GM23338 (cell line): ENCODE data around the gene TXNDC2.

Source experiments
- EZH2 ChIP-seq: fragments of 200-600 bp; sonication (generic); IDR thresholded peaks from one replicate; pipeline ENCODE4 v1.8.0; 2017; ENCODE audit warnings: antibody characterized with exemption, mild to moderate bottlenecking, low read depth; ENCODE audit not compliant: unreplicated experiment
- TF ChIP-seq, protein P1 (sequence below), 2 experiments: fragments of 200-600 bp in 1 of 2; sonication (generic) in 1 of 2; conservative IDR thresholded peaks; 2 replicates each; pipeline versions ENCODE4 v1.5.1 to v1.6.1; 2016 to 2017; ENCODE audit warnings: antibody characterized with exemption in 2 of 2, low read depth in 2 of 2, mild to moderate bottlenecking in 2 of 2, moderate library complexity in 1 of 2

DNA sequence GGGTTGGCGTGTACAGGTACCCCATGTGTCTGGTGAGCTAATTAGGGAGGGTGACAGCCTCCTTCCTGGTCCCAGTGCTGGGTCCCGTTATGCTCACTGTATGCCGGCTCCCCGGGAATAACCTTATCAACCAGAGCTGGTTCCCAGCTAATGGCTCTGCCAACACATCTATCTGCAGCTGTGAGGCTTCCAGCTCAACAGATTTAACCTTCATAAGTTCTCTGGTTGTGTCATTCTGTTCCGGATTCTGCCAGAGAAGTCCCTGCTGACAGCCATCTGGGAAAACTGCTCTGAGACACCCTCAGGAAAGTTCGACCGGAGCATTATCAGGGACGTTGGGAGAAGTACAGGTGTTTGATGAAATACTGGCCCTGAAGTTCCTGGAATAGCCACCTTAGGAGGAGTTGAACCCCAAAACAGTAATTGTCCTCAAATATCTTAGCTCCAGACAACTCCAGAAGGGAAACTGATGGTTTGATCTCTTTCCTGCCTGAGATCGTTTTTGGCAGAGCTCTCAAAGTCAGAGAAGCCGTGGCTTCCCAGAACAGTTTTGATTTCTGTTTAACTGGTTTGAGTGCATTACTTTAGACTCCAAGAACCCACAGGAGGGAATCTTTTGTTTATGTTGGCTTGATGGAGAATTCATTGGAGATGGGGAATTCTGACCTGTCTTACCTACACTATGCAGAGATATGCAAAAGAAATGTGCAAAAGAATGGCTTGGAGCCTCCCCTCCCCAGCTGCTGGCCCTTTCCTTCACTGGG lies 39.4 kb upstream of the TXNDC2 start:
- no peak for TF ChIP-seq EZH2
- TF ChIP-seq, protein P1, sequence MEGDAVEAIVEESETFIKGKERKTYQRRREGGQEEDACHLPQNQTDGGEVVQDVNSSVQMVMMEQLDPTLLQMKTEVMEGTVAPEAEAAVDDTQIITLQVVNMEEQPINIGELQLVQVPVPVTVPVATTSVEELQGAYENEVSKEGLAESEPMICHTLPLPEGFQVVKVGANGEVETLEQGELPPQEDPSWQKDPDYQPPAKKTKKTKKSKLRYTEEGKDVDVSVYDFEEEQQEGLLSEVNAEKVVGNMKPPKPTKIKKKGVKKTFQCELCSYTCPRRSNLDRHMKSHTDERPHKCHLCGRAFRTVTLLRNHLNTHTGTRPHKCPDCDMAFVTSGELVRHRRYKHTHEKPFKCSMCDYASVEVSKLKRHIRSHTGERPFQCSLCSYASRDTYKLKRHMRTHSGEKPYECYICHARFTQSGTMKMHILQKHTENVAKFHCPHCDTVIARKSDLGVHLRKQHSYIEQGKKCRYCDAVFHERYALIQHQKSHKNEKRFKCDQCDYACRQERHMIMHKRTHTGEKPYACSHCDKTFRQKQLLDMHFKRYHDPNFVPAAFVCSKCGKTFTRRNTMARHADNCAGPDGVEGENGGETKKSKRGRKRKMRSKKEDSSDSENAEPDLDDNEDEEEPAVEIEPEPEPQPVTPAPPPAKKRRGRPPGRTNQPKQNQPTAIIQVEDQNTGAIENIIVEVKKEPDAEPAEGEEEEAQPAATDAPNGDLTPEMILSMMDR (conservative IDR thresholded peaks at IDR 0.05; ENCODE audit: low read depth in 2 of 2): no peak
